Trophoblast cell (in vitro differentiated cells and primary cell): ENCODE data around the gene CDKL5.

Source experiments
- DNase-seq, 2 donors: peaks; one replicate each; pipeline ENCODE4 v3.0.0-alpha.2; 2016
- H2AFZ ChIP-seq: 2 replicates; pipeline ENCODE4 v1.6.1; 2013; ENCODE audit warnings: low read length, moderate library complexity, mild to moderate bottlenecking; ENCODE audit not compliant: insufficient read depth, poor library complexity
- H2AK5ac ChIP-seq: 2 replicates; pipeline ENCODE4 v1.6.1; 2013; ENCODE audit warnings: mild to moderate bottlenecking, low read length
- H2BK120ac ChIP-seq: 2 replicates; pipeline ENCODE4 v1.6.1; 2013; ENCODE audit warnings: low read length, mild to moderate bottlenecking, moderate library complexity; ENCODE audit not compliant: insufficient read depth, poor library complexity
- H2BK12ac ChIP-seq: 2 replicates; pipeline ENCODE4 v1.6.1; 2013; ENCODE audit warnings: mild to moderate bottlenecking, low read length, moderate library complexity
- H2BK5ac ChIP-seq: 2 replicates; pipeline ENCODE4 v1.6.1; 2013; ENCODE audit warnings: low read length, low read depth, moderate library complexity, mild to moderate bottlenecking; ENCODE audit not compliant: poor library complexity
- H3K14ac ChIP-seq: 2 replicates; pipeline ENCODE4 v1.6.1; 2013; ENCODE audit warnings: mild to moderate bottlenecking, low read length
- H3K18ac ChIP-seq: 2 replicates; pipeline ENCODE4 v1.6.1; 2013; ENCODE audit warnings: mild to moderate bottlenecking, low read length
- H3K23ac ChIP-seq: 2 replicates; pipeline ENCODE4 v1.6.1; 2013; ENCODE audit warnings: low read length
- H3K27ac ChIP-seq: 2 replicates; pipeline ENCODE4 v1.5.1; 2013; ENCODE audit warnings: low read depth, mild to moderate bottlenecking, inconsistent platforms, low read length, moderate library complexity
- H3K27me3 ChIP-seq: 2 replicates; pipeline ENCODE4 v1.6.1; 2013; ENCODE audit warnings: inconsistent platforms, mild to moderate bottlenecking, low read length, moderate library complexity; ENCODE audit not compliant: insufficient read depth
- H3K36me3 ChIP-seq, 2 experiments: 1 replicate in 1 of 2; 2 replicates in 1 of 2; pipeline ENCODE4 v1.6.1; 2013; ENCODE audit warnings: low read length in 2 of 2, mild to moderate bottlenecking in 2 of 2, moderate library complexity in 1 of 2; ENCODE audit not compliant: insufficient read depth in 2 of 2, control insufficient read depth in 1 of 2
- H3K4ac ChIP-seq: 2 replicates; pipeline ENCODE4 v1.6.1; 2013; ENCODE audit warnings: low read depth, mild to moderate bottlenecking, low read length, moderate library complexity
- H3K4me1 ChIP-seq, 2 experiments: 1 replicate in 1 of 2; 2 replicates in 1 of 2; pipeline ENCODE4 v1.6.1; 2013; ENCODE audit warnings: low read length in 2 of 2, mild to moderate bottlenecking in 2 of 2, moderate library complexity in 1 of 2; ENCODE audit not compliant: insufficient read depth in 2 of 2, control insufficient read depth in 1 of 2
- H3K4me2 ChIP-seq: 2 replicates; pipeline ENCODE4 v1.6.1; 2013; ENCODE audit warnings: inconsistent platforms, mild to moderate bottlenecking, low read length, moderate library complexity
- H3K4me3 ChIP-seq: 2 replicates; pipeline ENCODE4 v1.5.1; 2013; ENCODE audit warnings: mild to moderate bottlenecking, low read depth, low read length, inconsistent platforms
- H3K79me1 ChIP-seq: one replicate; pipeline ENCODE4 v1.6.1; 2013; ENCODE audit warnings: low read length
- H3K79me2 ChIP-seq: 2 replicates; pipeline ENCODE4 v1.6.1; 2013; ENCODE audit warnings: low read length, mild to moderate bottlenecking; ENCODE audit not compliant: control insufficient read depth, insufficient read depth, poor library complexity
- H3K9ac ChIP-seq: 2 replicates; pipeline ENCODE4 v1.6.1; 2013; ENCODE audit warnings: mild to moderate bottlenecking, low read length
- H3K9me3 ChIP-seq: 2 replicates; pipeline ENCODE4 v1.6.1; 2013; ENCODE audit warnings: low read depth, mild to moderate bottlenecking, control low read depth, inconsistent platforms, low read length; ENCODE audit not compliant: insufficient read depth
- H4K12ac ChIP-seq: 2 replicates; pipeline ENCODE4 v1.6.1; 2013; ENCODE audit warnings: low read depth, mild to moderate bottlenecking, low read length, moderate library complexity
- H4K8ac ChIP-seq: 2 replicates; pipeline ENCODE4 v1.6.1; 2013; ENCODE audit warnings: low read depth, mild to moderate bottlenecking, low read length, moderate library complexity
- H4K91ac ChIP-seq: one replicate; pipeline ENCODE4 v1.6.1; 2013; ENCODE audit warnings: low read depth, mild to moderate bottlenecking, low read length, moderate library complexity
- WGBS: extraction: QIAGEN DNeasy Blood & Tissue Kit; methylation state at CpG from one replicate; pipeline ENCODE4 v1.1.7; 2013; ENCODE audit warnings: missing lambda C conversion rate; ENCODE audit not compliant: insufficient read length, insufficient coverage; ENCODE audit errors: extremely low coverage; 5-methylcytosine and 5-hydroxymethylcytosine counted together

CDKL5 gene

GRCh38 chrX:18394477-18394876 lies 30.9 kb upstream of the CDKL5 start:
- H2BK120ac ChIP-seq: no peak overlapping the region
- H2BK5ac ChIP-seq: no peak overlapping the region
- no CpG with 5 or more reads among the region's 11 CpGs for WGBS
- no peak overlapping the region for H2AFZ ChIP-seq
- no peaks in the 10 kb centered on the region for H3K4me1 ChIP-seq
- no peaks in the 10 kb centered on the region for H3K36me3 ChIP-seq
- no peak overlapping the region for H3K4me3 ChIP-seq
- H3K23ac ChIP-seq: no peak overlapping the region
- no peak overlapping the region for H4K12ac ChIP-seq
- H3K14ac ChIP-seq: no peak overlapping the region
- H3K79me1 ChIP-seq: no peaks in the 10 kb centered on the region
- H2BK12ac ChIP-seq: no peak overlapping the region
- no peak overlapping the region for H4K8ac ChIP-seq
- H3K4me2 ChIP-seq: no peak overlapping the region
- no peak overlapping the region for H3K4ac ChIP-seq
- no peak for DNase-seq
- no peak overlapping the region for H4K91ac ChIP-seq
- no peaks in the 10 kb centered on the region for H3K27me3 ChIP-seq
- no peaks in the 10 kb centered on the region for H3K9me3 ChIP-seq
- no peak overlapping the region for H2AK5ac ChIP-seq
- H3K18ac ChIP-seq: no peak overlapping the region
- H3K79me2 ChIP-seq: no peaks in the 10 kb centered on the region
- no peak overlapping the region for H3K9ac ChIP-seq
- no peak overlapping the region for H3K27ac ChIP-seq

GRCh38 chrX:18401848-18402213 lies 23.6 kb upstream of the CDKL5 start:
- Histone ChIP-seq H3K79me1 (no peaks in the 10 kb centered on the region), H2BK5ac (no peak overlapping the region), H3K14ac (no peak overlapping the region), H4K8ac (no peak overlapping the region), H3K23ac (no peak overlapping the region), H3K27me3 (no peaks in the 10 kb centered on the region), H3K9me3 (no peaks in the 10 kb centered on the region), H3K9ac (no peak overlapping the region), H3K36me3 (no peaks in the 10 kb centered on the region), H3K4me3 (no peak overlapping the region), H3K4me2 (no peak overlapping the region), H3K27ac (no peak overlapping the region), H3K18ac (no peak overlapping the region), H3K79me2 (no peaks in the 10 kb centered on the region), H2AK5ac (no peak overlapping the region), H4K12ac (no peak overlapping the region), H2BK12ac (no peak overlapping the region), H3K4me1 (no peaks in the 10 kb centered on the region), H4K91ac (peak overlapping the region; percentile 18), H2BK120ac (no peak overlapping the region), H2AFZ (no peak overlapping the region), H3K4ac (no peak overlapping the region)
- no peak for DNase-seq
- no CpG with 5 or more reads among the region's 4 CpGs for WGBS

- Histone ChIP-seq H4K12ac (no peak overlapping the region), H3K9me3 (no peaks in the 10 kb centered on the region), H3K79me2 (no peaks in the 10 kb centered on the region), H2BK12ac (no peak overlapping the region), H3K27ac (no peak overlapping the region), H3K4ac (no peak overlapping the region), H3K23ac (no peak overlapping the region), H4K91ac (no peak overlapping the region), H2BK120ac (no peak overlapping the region), H3K4me1 (no peaks in the 10 kb centered on the region), H4K8ac (no peak overlapping the region), H3K27me3 (no peaks in the 10 kb centered on the region), H2AK5ac (no peak overlapping the region), H3K79me1 (no peaks in the 10 kb centered on the region), H3K36me3 (no peaks in the 10 kb centered on the region), H3K18ac (no peak overlapping the region), H2AFZ (no peak overlapping the region), H3K14ac (no peak overlapping the region), H3K9ac (no peak overlapping the region), H3K4me2 (no peak overlapping the region), H3K4me3 (no peak overlapping the region), H2BK5ac (no peak overlapping the region)
- no peak for DNase-seq
- WGBS: no CpG with 5 or more reads among the region's 8 CpGs
These were observed 18.7 kb upstream of the CDKL5 start for GRCh38 chrX:18406531-18407266.

GRCh38 chrX:18410038-18410437 lies 15.4 kb upstream of the CDKL5 start:
- Histone ChIP-seq H2AFZ (no peak overlapping the region), H3K9me3 (no peaks in the 10 kb centered on the region), H2BK5ac (no peak overlapping the region), H3K4ac (no peak overlapping the region), H3K27ac (no peak overlapping the region), H4K8ac (no peak overlapping the region), H4K91ac (no peak overlapping the region), H3K27me3 (no peaks in the 10 kb centered on the region), H3K79me1 (no peaks in the 10 kb centered on the region), H2BK120ac (no peak overlapping the region), H3K18ac (no peak overlapping the region), H3K23ac (no peak overlapping the region), H4K12ac (no peak overlapping the region), H3K9ac (no peak overlapping the region), H3K4me2 (no peak overlapping the region), H3K36me3 (no peaks in the 10 kb centered on the region), H3K79me2 (no peaks in the 10 kb centered on the region), H3K4me1 (no peaks in the 10 kb centered on the region), H3K14ac (no peak overlapping the region), H2AK5ac (no peak overlapping the region), H3K4me3 (no peak overlapping the region), H2BK12ac (no peak overlapping the region)
- no CpG with 5 or more reads among the region's 5 CpGs for WGBS
- DNase-seq: peak in 1 of 2 donors; percentile 35
